ENCODE results near the gene FTO. TPM values are rescaled to one million over a fixed set of nuclear protein-coding genes. Genes with fewer than 3 reads are reported as not detected.

The FTO gene
- total RNA-seq, 1 experiment from 2014 or later = 57.4 TPM

GRCh38 chr16:53809088-53809932, 105.4 kb downstream of the FTO start:
- DNase-seq (ENCODE audit: low spot score) (no peak), ATAC-seq (no peak)
- ChIA-PET CTCF (no interaction called here), POLR2A (no interaction called here)
- no peaks in the 10 kb centered on the region for H3K27me3 Mint-ChIP-seq (ENCODE audit: low read depth)
- no peaks in the 10 kb centered on the region for H3K9me3 Mint-ChIP-seq
- 0 out of 2 replicates have a peak overlapping the region, but pooled peaks have one; percentile 38 for H3K27ac Mint-ChIP-seq
- no peak for TF ChIP-seq ZNF671 (CRISPR knock-in tag; IDR thresholded peaks at IDR 0.05)
- TF ChIP-seq IRF2 (CRISPR knock-in tag; IDR thresholded peaks at IDR 0.05; ENCODE audit: borderline replicate concordance, low read depth) = no peak
- no peak for TF ChIP-seq STAT6 (CRISPR knock-in tag; conservative IDR thresholded peaks at IDR 0.05; ENCODE audit: low read depth)
- no peak for TF ChIP-seq EMX1 (CRISPR knock-in tag; IDR thresholded peaks at IDR 0.05)
- TF ChIP-seq SP1 (CRISPR knock-in tag; conservative IDR thresholded peaks at IDR 0.05) = no peak
- TF ChIP-seq ZNF281 (CRISPR knock-in tag; IDR thresholded peaks at IDR 0.05) = no peak
- TF ChIP-seq TCF7 (CRISPR knock-in tag; IDR thresholded peaks at IDR 0.05; ENCODE audit: low read depth) = no peak
- no peak for TF ChIP-seq ZNF423 (CRISPR knock-in tag; IDR thresholded peaks at IDR 0.05)
- TF ChIP-seq CREM (CRISPR knock-in tag; IDR thresholded peaks at IDR 0.05) = no peak
- no peak for TF ChIP-seq KAT7 (CRISPR knock-in tag; IDR thresholded peaks at IDR 0.05; ENCODE audit: borderline replicate concordance)
- no peak for TF ChIP-seq FOXK1 (CRISPR knock-in tag; IDR thresholded peaks at IDR 0.05)
- TF ChIP-seq TEAD4 (CRISPR knock-in tag; IDR thresholded peaks at IDR 0.05) = no peak
- no peak for TF ChIP-seq E2F4 (CRISPR knock-in tag; IDR thresholded peaks at IDR 0.05; ENCODE audit: borderline replicate concordance, low read depth)
- TF ChIP-seq ZBTB43 (CRISPR knock-in tag; IDR thresholded peaks at IDR 0.05) = no peak
- H3K4me1 Mint-ChIP-seq = peaks cover 30% of the 10 kb centered on the region
- H3K4me3 Mint-ChIP-seq = no peak overlapping the region
- no peaks in the 10 kb centered on the region for H3K36me3 Mint-ChIP-seq

GRCh38 chr16:53812914-53813313, 109.0 kb downstream of the FTO start:
- Mint-ChIP-seq H3K4me1 (peaks cover 8% of the 10 kb centered on the region), H3K36me3 (peaks cover 7% of the 10 kb centered on the region), H3K9me3 (no peaks in the 10 kb centered on the region), H3K27me3 (ENCODE audit: low read depth) (no peaks in the 10 kb centered on the region), H3K27ac (no peak overlapping the region), H3K4me3 (no peak overlapping the region)
- ChIA-PET POLR2A (no interaction called here), CTCF (no interaction called here)
- DNase-seq (ENCODE audit: low spot score) (no peak), ATAC-seq (no peak)
- TF ChIP-seq NR1H2 (CRISPR knock-in tag; IDR thresholded peaks at IDR 0.05) = no peak
- no peak for TF ChIP-seq NFE2L1 (CRISPR knock-in tag; IDR thresholded peaks at IDR 0.05)
- no peak for TF ChIP-seq CBFB (CRISPR knock-in tag; IDR thresholded peaks at IDR 0.05; ENCODE audit: low read depth)
- no peak for TF ChIP-seq ESRRA (CRISPR knock-in tag; IDR thresholded peaks at IDR 0.05; ENCODE audit: borderline replicate concordance)
- TF ChIP-seq ARID4B (CRISPR knock-in tag; IDR thresholded peaks at IDR 0.05; ENCODE audit: borderline replicate concordance) = no peak
- TF ChIP-seq ZNF121 (CRISPR knock-in tag; IDR thresholded peaks at IDR 0.05) = no peak
- no peak for TF ChIP-seq NFYB (CRISPR knock-in tag; conservative IDR thresholded peaks at IDR 0.05; ENCODE audit: low read depth)
- no peak for TF ChIP-seq SMAD4 (CRISPR knock-in tag; IDR thresholded peaks at IDR 0.05)
